HG02870 (cell line): Measurements from ENCODE around the gene UVRAG.

ENCODE experiments used
- ATAC-seq: cut with Tn5 transposase; IDR thresholded peaks from one replicate; pipeline ENCODE4 v1.9.1; 2021; ENCODE audit warnings: mild to moderate bottlenecking, moderate library complexity; ENCODE audit not compliant: unreplicated experiment

Gene UVRAG

GRCh38 chr11:75802913-75803820 is 11.8 kb upstream of the UVRAG start:
- peak; percentile 67 for ATAC-seq

DNA sequence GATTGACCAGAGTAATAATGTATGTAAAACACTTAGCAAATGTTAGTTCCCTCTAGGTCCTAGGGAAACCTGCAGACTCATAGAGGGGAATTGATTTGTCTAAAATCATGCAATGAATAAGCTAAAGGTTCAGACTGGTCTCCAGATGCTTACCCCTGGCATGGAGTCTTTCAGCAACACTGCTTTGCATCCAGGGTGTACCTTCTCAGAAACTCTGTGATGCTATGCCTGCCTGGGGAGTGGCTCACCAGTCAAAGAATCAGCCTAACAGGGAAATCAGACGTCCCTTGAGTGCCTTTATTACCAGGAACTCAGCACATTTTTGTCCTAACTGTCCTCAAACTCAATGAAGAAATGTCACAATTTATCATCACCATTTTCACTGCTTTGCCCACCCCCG is 5.9 kb upstream of the UVRAG start:
- ATAC-seq, result no peak

GRCh38 chr11:75809991-75810390 is 5.0 kb upstream of the UVRAG start:
- ATAC-seq, result no peak

DNA sequence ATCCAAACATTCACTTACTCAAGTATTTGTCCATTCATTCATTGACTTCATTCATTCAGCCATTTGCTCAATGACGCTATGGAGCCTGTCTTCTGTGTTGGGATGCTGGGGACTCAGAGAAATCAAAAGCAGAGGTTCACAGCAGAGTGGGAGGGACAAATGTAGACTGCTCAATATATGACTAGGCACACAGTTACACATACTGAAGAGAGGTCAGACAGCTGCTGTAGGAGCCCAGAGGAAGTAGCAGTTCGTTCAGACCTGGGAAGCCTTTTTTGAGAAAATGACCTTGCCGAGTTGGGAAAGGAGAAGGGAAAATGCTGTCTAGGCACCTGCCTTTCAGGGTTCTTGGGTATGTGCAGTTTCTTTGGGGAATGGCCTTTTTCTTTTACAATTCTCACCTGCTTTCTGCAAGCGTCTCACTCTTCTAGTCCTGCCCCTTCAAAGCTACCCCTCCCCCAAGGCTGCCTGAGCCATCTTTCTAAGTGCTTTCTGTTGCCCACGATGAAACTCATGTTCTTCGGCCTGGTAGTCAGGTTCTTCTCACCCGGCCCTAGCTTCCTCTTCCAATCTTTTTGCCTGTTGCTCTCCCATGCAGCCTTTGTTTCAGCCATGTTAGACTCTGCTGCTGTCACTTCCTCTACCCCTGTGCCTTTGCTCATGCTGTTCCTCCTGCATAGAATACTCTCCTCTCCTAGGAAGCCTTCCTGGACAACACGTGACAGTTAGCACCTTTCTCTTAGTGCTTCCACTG is 4.2 kb upstream of the UVRAG start:
- ATAC-seq, result peak; percentile 30

GRCh38 chr11:75811485-75811884 is 3.5 kb upstream of the UVRAG start:
- ATAC-seq, result no peak

GRCh38 chr11:75812542-75813040 is 2.4 kb upstream of the UVRAG start:
- ATAC-seq, result no peak

GRCh38 chr11:75813124-75813523 is 1.9 kb upstream of the UVRAG start:
- no peak for ATAC-seq

DNA sequence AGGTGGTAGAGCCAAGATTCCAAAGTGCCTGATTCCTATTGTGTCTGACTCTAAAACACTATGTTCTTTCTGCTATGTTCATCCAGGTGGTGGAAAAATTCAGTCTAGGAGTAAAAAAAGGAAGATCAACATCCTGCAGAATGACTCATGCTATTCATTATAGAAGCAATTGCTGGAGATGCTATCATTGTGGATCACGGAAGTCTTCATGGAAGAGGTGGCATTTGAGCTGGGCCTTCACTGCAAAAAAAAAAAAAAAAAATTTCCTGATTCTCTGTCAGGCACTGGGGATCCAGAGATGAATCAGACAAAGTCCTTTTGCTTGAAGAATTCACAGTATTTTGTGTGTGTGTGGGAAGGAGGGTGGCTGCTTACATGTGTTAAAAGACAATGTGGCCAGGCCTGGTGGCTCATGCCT is 1.4 kb upstream of the UVRAG start:
- no peak for ATAC-seq

DNA sequence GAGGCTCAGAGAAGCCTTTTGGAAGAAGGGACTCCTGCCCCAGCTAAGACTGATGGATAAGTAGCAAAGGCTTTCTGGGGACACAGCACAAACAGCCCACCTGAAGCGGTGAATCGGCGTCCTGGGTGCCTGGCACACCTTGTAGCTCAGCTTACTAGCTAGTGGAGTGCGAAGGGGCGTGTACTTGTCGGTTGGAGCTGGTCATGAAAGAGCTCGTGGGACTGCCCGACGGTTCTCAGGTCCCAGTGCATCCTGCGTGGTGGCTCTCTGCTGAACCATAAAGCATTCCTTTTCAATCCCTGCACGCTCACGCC is 690 bp upstream of the UVRAG start:
- peak; percentile 19 for ATAC-seq

DNA sequence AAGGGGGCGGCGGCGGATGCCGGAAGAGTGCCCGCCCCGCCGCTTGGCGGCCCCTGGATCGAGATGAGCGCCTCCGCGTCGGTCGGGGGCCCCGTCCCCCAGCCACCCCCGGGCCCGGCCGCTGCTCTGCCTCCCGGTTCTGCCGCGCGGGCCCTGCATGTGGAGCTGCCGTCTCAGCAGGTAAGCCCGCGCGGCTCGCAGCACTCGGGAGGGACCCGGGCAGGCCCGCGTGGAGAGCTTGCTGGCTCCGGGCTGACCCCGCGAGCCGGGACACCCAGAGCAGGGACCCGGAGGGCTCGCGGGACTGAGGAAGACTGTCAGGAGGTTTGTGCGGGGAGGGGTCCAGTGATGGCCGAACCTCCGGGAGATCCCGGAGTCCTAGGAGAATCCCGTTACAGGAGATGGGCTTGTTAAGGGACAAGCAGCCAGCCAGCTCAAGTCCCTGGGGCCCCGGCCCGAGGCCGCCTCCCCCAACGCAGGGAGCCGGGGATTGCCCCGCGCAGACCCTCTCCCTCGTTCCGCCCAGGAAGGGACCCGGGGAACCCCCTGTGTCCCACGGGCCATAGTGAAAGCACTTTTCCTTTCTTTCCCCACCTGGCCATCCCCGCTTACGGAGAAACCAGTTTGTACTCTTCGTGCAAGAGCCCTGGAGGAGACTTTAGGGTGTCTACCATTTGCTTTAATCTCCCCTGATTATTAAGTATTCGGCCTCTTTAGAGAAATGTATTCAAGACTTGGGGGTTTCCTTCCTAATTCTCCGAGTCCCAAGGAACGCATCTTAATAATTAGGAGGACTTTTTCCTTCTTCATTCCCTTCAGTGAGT is 547 bp downstream of the UVRAG start:
- no peak for ATAC-seq

- ATAC-seq, result no peak
Observed at GRCh38 chr11:75816561-75817239, 1.7 kb downstream of the UVRAG start.

DNA sequence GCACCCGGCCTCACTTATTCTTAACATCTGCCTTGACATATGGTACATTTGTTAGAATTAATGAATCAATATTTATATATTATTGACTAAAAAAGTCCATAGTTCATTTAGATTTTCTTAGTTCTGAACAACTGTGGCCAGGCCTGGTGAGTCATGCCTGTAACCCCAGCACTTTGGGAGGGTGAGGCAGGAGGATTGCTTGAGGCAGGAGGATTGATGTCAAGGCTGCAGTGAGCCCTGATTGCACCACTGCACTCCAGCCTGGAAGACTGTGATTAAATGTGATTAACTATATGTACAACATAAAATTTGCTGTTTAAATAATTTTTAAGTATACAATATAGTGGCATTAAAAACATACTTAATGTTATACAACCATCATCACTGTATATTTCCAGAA is 5.6 kb downstream of the UVRAG start:
- no peak for ATAC-seq

GRCh38 chr11:75821202-75821601 is 6.2 kb downstream of the UVRAG start:
- ATAC-seq, result no peak

DNA sequence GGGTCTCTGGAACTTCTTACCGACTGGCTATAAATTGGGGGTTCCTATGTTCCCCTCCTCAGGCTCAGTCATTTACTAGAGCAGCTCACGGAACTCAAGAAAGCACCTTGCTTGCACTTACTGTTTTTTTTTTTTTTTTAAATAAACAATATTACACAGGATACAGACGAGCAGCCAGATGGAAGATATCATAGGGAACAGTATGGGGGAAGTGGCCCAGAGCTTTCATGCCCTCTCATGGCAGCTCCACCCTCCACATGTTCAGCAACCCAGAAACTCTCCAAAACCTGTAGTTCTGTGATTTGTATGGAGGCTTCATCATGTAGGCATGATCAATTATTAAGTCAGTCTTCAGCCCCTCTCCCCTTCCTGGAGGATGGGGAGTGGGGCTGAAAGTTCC is 7.5 kb downstream of the UVRAG start:
- ATAC-seq, result no peak

DNA sequence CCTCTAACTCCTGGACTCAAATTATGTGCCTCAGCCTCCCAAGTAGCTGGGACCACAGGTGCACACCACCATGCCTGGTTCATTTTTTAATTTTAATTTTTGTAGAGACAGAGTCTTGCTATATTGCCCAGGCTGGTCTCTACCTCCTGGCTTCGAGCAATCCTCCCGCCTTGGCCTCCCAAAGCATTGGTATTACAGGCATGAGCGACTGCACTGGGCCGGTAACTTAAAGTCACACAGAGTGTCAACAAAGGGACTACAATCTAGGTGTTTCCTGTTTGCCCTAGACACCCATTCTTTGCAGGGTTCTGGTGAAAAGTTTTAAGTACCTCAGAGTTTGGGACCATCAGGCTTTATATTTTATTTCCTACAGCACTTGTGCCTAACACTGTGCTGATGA is 8.4 kb downstream of the UVRAG start:
- ATAC-seq, result no peak

DNA sequence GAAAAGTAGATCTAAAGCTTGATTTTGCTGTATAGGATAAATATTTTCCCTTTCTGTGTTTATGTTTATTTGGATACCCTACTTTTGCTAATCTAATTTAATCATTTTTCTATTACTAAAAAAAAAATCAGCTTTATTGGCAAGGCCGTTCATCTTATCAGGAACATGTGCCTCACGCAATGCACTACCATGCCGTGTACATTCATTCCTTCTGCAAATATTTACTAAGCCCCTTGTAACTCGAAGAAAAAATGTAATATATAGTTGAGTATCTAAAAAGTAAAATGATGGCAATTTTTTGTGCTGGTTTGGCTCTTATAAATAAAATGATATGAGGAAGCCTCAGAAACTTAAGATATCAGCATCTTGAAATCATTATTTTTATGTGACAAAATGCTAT is 8.9 kb downstream of the UVRAG start:
- no peak for ATAC-seq

DNA sequence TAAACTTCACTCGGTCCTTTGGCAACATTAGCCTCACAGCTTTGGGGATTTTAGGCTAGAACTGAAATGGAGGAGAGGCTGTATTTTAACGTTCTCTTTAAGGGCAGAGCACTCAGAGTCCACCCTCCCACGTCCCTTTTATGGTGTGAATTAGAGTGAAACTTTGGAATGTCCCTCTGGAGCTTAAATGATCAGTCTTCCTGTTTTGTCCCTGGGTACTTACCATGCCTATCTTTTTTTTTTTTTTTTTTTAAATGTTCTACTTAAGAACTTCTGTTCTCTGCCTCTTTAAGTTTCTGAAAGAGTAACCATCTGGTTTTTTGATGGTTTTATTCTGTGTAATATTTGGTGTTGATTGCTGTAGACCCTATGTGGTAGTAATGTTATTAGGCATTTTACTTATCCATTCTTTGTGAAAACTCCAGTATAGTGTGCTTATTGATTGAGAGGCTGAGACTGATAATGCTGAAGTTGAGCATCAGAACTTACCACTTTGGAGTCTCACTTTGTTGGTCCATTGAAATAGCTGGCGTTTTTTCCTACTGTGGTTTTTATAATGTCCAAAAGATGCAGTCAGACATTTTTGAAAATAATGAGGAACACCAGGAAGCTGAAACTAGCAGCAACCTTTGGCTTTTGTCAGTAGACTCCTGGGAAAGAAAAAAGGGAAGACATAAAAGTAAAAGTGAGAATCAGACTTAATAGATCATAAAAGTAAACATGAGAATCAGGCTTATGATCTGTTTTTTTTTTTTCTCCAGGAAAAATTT is 11.6 kb downstream of the UVRAG start:
- ATAC-seq, result no peak

- ATAC-seq, result no peak
Observed at GRCh38 chr11:75827562-75827961, 12.6 kb downstream of the UVRAG start.

DNA sequence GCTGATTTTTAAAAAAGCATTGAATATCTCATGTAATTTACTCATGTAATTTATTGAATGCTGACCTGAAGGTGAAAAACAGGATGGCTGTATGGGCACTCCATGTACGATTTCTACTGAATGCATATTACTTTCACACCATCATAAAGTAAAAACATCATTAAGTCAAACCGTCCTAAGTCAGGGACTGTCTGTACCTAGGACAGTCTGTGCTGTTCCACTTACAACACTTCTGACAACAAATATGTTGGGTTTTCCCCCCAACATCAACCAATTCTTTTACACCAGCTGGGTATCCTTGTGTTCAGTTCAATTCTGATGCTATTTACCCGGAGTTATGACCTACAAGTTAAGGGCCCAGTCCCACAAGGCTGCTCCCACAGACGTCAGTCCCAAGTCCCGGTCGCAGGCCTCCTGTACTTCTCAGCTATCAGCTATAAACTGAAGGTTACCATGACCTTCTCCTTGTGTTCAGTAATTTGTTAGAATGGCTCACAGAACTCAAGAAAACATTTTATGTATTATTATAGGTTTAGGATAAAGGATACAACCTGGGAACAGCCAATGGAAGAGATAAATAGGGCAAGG is 17.0 kb downstream of the UVRAG start:
- no peak for ATAC-seq

DNA sequence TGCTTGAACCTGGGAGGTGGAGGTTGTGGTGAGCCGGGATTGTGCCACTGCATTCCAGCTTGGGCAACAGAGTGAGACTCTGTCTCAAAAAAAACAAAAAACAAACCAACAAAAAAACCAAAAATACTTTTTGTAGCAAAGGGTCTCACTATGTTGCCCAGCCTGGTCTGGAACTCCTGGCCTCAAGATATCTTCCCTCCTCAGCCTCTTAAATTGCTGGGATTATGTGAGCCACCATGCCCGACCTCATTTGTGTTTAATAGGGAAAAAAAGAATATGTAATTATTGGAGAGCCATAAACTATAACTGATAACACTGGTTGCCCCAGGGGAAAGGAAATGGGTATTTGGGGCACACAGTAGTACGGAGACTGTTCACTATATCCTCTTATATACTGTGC is 19.7 kb downstream of the UVRAG start:
- ATAC-seq, result no peak
